IPS DF 19.7 (cell line): ENCODE results near the gene CD37.

ENCODE experiments used
- DNase-seq: peaks from one replicate; pipeline ENCODE4 v3.0.0-alpha.2; 2013; ENCODE audit warnings: low read depth, low spot score

CD37 gene

DNA sequence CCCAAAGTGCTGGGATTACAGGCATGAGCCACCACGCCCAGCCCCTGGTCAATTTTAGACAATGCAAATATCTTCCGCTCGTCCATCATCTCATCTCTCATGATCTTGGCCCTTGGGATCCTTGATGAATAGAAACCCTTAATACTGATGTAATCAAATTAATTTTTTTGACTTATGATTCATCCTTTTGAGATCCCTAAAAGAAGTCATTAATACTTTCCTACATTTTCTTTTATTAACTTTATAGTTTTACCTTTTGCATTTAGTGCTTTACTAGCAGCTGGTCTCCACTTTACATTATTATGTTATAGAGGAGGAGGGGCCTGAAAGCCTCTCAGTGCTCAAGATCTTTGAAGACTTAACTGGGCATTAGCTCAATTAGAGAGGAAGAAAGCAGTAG lies 45.2 kb downstream of the CD37 start:
- no peak for DNase-seq

DNA sequence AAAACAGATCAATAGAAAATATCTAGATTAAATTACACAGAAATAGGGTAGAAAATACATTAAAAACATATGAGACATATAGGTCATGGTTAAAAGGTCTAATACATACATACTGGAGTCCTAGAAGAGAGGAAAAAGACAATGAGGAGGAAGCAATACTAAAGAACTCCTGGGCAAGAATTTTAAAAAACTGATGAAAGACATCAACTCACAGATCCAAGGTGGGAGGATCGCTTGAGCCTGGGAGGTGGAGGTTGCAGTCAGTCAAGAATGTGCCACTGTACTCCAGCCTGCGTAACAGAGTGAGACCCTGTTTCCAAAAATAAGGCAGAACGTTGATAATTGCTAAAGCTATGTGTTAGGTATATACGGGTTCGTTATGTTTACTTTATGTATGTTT lies 47.4 kb downstream of the CD37 start:
- no peak for DNase-seq

DNA sequence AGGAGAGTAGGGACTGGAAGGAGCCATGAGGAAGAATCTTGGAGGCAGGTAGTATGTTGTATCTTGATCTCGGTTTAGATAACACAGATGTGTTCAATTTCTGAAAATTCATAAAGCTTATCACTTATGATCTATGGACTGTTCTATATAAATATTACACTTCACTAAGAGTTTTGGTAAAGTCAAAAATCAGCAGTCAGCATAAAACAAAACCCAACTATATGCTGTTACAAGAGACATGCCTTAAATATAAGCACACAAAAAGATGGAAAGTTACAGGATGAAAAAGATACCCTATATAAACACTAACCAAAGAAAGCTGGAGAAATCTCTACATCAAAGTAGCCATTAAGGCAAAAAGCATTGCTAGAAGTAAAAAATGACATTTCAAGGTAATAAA lies 48.4 kb downstream of the CD37 start:
- no peak for DNase-seq

DNA sequence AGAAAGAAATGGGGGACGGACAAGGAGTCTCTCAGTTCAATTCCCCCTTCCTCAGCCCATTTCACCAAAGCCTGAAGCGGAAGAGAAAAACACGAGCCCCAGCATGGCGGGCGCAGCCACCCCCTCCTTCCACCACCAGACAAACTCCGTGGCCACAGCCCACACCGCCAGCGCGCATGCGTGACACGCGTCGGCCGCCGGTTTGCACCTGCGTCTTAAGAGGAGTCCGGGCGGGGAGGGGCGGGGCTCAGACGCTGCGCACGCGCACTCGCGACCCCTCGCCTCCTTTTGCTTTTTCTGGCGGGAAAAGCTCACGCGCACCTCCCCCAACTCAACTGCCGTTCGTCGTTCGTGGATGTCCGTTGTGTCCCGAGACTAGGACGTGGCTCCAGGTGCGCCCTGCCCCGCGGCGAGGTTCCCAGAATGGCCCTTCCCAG lies 52.7 kb downstream of the CD37 start, which contains the start of gene KASH5:
Gene KASH5 (plus strand): TSS at position 314 of the 437 bp plus-strand sequence. CDS start 2,635 bp downstream, outside the sequence.
- DNase-seq, result no peak

DNA sequence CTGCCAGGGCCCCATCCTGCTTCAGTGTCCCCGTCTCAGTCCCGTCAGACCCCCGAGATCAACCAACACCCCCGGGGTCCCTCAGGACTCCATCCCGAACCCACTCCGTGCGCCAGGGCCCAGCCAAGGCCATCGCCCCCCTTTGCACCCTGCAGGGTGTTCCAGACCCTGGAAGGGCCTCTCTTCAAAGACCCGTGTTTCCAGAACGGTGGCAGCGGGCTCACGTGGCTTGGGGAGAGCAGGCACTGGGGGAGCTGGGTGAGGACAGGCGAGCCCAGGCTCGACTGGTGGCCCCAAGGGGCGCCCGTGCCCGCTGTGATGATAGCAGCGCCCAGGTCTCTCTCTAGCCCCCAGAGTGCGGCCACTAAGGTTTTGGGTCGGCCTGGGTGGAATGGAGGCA lies 54.2 kb downstream of the CD37 start:
- no peak for DNase-seq
